Measurements from ENCODE around the gene PPP1R3D.

PPP1R3D gene

GRCh38 chr20:59948212-59948611 lies 8.1 kb upstream of the PPP1R3D start:
- no peak for DNase-seq

GRCh38 chr20:59947376-59947775 lies 7.3 kb upstream of the PPP1R3D start:
- DNase-seq: no peak

- DNase-seq: no peak
These were observed 5.6 kb upstream of the PPP1R3D start for GRCh38 chr20:59945731-59946130.

GRCh38 chr20:59945175-59945574 lies 5.1 kb upstream of the PPP1R3D start:
- DNase-seq: no peak

GRCh38 chr20:59944726-59945125 lies 4.6 kb upstream of the PPP1R3D start:
- DNase-seq: no peak

- no peak for DNase-seq
These were observed 2.1 kb upstream of the PPP1R3D start for GRCh38 chr20:59942245-59942644.

GRCh38 chr20:59940956-59941294 lies 820 bp upstream of the PPP1R3D start:
- no peak for DNase-seq

GRCh38 chr20:59939879-59940128 lies 301 bp downstream of the PPP1R3D start:
- DNase-seq: no peak

GRCh38 chr20:59939052-59939878 lies 840 bp downstream of the PPP1R3D start:
- DNase-seq: no peak

- no peak for DNase-seq
These were observed 1.4 kb downstream of the PPP1R3D start for GRCh38 chr20:59938696-59939051.

- no peak for DNase-seq
These were observed 1.9 kb downstream of the PPP1R3D start for GRCh38 chr20:59938221-59938620.

- DNase-seq: no peak
These were observed 3.0 kb downstream of the PPP1R3D start for GRCh38 chr20:59937150-59937549.

- DNase-seq: no peak
These were observed 3.7 kb downstream of the PPP1R3D start for GRCh38 chr20:59936409-59936808.

- no peak for DNase-seq
These were observed 4.5 kb downstream of the PPP1R3D start for GRCh38 chr20:59935457-59936185.

GRCh38 chr20:59933849-59934585 lies 6.1 kb downstream of the PPP1R3D start:
- peak; percentile 68 to 72 for DNase-seq

- DNase-seq: peak; percentile 57 to 62
These were observed 6.7 kb downstream of the PPP1R3D start, which contains the start of gene SYCP2 for GRCh38 chr20:59933296-59933848. SYCP2 (minus strand) TSS chr20:59933637; CDS start chr20:59922413, 11,224 bp downstream.

GRCh38 chr20:59932616-59933295 lies 7.3 kb downstream of the PPP1R3D start:
- DNase-seq: no peak

GRCh38 chr20:59931511-59932312 lies 8.4 kb downstream of the PPP1R3D start:
- DNase-seq: no peak

GRCh38 chr20:59925899-59926298 lies 14.2 kb downstream of the PPP1R3D start:
- DNase-seq: no peak

GRCh38 chr20:59925359-59925758 lies 14.7 kb downstream of the PPP1R3D start:
- no peak for DNase-seq

GRCh38 chr20:59923514-59923913 lies 16.6 kb downstream of the PPP1R3D start:
- DNase-seq: no peak

- no peak for DNase-seq
These were observed 19.2 kb downstream of the PPP1R3D start for GRCh38 chr20:59920944-59921343.
